A549 (cell line): ENCODE data around the gene MTO1. TPM values are rescaled to one million over a fixed set of nuclear protein-coding genes. Genes with fewer than 3 reads are reported as not detected.

ENCODE experiments used
- ATAC-seq, 2 experiments: fragments of 200-7000 bp in 1 of 2; fragments of >200 bp in 1 of 2; cut with Nextera tagmentation in 1 of 2; cut with Tn5 transposase in 1 of 2; 3 replicates each; pipeline versions ENCODE4 v1.8.0 to v1.9.1; 2018 to 2020; ENCODE audit warnings: mild to moderate bottlenecking in 1 of 2, moderate library complexity in 1 of 2
- CTCF ChIA-PET: fragments of 300-600 bp; sonication (Branson Sonifier 250); formaldehyde crosslinking; extraction: SDS; loops from one replicate; lab custom pipeline; 2021; ENCODE audit warnings: antibody characterized with exemption, inconsistent platforms; lab: Yijun Ruan, JAX
- POLR2A ChIA-PET: fragments of 350-600 bp; formaldehyde crosslinking; extraction: SDS; loops from one replicate; lab custom pipeline; 2021; ENCODE audit warnings: antibody characterized with exemption, inconsistent platforms; lab: Yijun Ruan, JAX
- DNase-seq, 2 experiments: peaks; one replicate each; pipeline versions ENCODE4 v3.0.0 to v3.0.0-alpha.2; 2011 to 2016; ENCODE audit warnings: low read depth in 1 of 2, low spot score in 1 of 2
- FAIRE-seq: peaks from 2 replicates; lab custom pipeline; 2011; peaks lifted over from hg19 to GRCh38; lab: Jason Lieb, UNC
- H3K27ac ChIP-seq, 2 experiments: fragments of >200 bp; sonication (Bioruptor Twin); formaldehyde crosslinking; 3 replicates each; pipeline ENCODE4 v1.5.1; 2016 to 2017
- H3K4me1 ChIP-seq: fragments of >200 bp; sonication (Bioruptor Twin); formaldehyde crosslinking; 3 replicates; pipeline ENCODE4 v1.6.1; 2016
- H3K4me2 ChIP-seq: fragments of >200 bp; sonication (Bioruptor Twin); formaldehyde crosslinking; 3 replicates; pipeline ENCODE4 v1.6.1; 2016
- H3K4me3 ChIP-seq: fragments of >200 bp; sonication (Bioruptor Twin); formaldehyde crosslinking; 3 replicates; pipeline ENCODE4 v1.5.1; 2016
- H3K9me3 ChIP-seq: fragments of >200 bp; sonication (Bioruptor Twin); formaldehyde crosslinking; 3 replicates; pipeline ENCODE4 v1.6.1; 2016
- CBX8 ChIP-seq: fragments of 200-600 bp; sonication (generic); IDR thresholded peaks from 2 replicates; pipeline ENCODE4 v1.6.1; 2016
- CEBPB ChIP-seq, 2 experiments: fragments of >200 bp in 1 of 2; sonication (Bioruptor Twin) in 1 of 2; formaldehyde crosslinking in 1 of 2; IDR thresholded peaks; 2 replicates each; pipeline ENCODE4 v1.6.1; 2012 to 2016
- E2F6 ChIP-seq: IDR thresholded peaks from 2 replicates; pipeline ENCODE4 v1.6.1; 2012; ENCODE audit warnings: low read depth, borderline replicate concordance
- EHF ChIP-seq: fragments of 250-450 bp; sonication (Bioruptor Pico); IDR thresholded peaks from 2 replicates; pipeline ENCODE4 v1.5.0; 2020; ENCODE audit warnings: mild to moderate bottlenecking
- ELK1 ChIP-seq: fragments of 150-350 bp; IDR thresholded peaks from 2 replicates; pipeline ENCODE4 v1.6.1; 2014; ENCODE audit warnings: low read depth, mild to moderate bottlenecking, low read length
- ESRRA ChIP-seq: fragments of 150-350 bp; IDR thresholded peaks from 2 replicates; pipeline ENCODE4 v1.6.1; 2014; ENCODE audit warnings: mild to moderate bottlenecking, low read length, borderline replicate concordance
- FOSB ChIP-seq: fragments of 250-450 bp; sonication (Bioruptor Pico); IDR thresholded peaks from 2 replicates; pipeline ENCODE4 v1.5.0; 2020; ENCODE audit warnings: mild to moderate bottlenecking, moderate library complexity
- FOSL2 ChIP-seq, 2 experiments: fragments of 450-650 bp in 1 of 2; fragments of >200 bp in 1 of 2; sonication (Bioruptor Twin) in 1 of 2; formaldehyde crosslinking; IDR thresholded peaks; 2 replicates each; pipeline versions ENCODE4 v1.5.0 to v1.6.1; 2016 to 2020; ENCODE audit warnings: mild to moderate bottlenecking in 1 of 2, moderate library complexity in 1 of 2
- GATA3 ChIP-seq: IDR thresholded peaks from 2 replicates; pipeline ENCODE4 v1.6.1; 2012; ENCODE audit warnings: borderline replicate concordance
- HDAC2 ChIP-seq: fragments of 200-600 bp; sonication (generic); IDR thresholded peaks from 2 replicates; pipeline ENCODE4 v1.6.1; 2016
- HEYL ChIP-seq: fragments of 250-450 bp; sonication (Bioruptor Pico); IDR thresholded peaks from 2 replicates; pipeline ENCODE4 v1.8.0; 2021; ENCODE audit warnings: mild to moderate bottlenecking, moderate library complexity
- HOXB5 ChIP-seq: fragments of 250-450 bp; sonication (Bioruptor Pico); IDR thresholded peaks from 2 replicates; pipeline ENCODE4 v1.5.0; 2020; ENCODE audit warnings: mild to moderate bottlenecking, moderate library complexity
- JUNB ChIP-seq: fragments of >200 bp; sonication (Bioruptor Twin); formaldehyde crosslinking; IDR thresholded peaks from 2 replicates; pipeline ENCODE4 v1.6.1; 2016
- KDM5A ChIP-seq: fragments of 200-600 bp; sonication (generic); IDR thresholded peaks from 2 replicates; pipeline ENCODE4 v1.6.1; 2016; ENCODE audit warnings: antibody characterized with exemption, mild to moderate bottlenecking
- MAFK ChIP-seq: fragments of 450-650 bp; IDR thresholded peaks from 2 replicates; pipeline ENCODE4 v1.6.1; 2014; ENCODE audit not compliant: partially characterized antibody
- MAZ ChIP-seq: fragments of 150-350 bp; IDR thresholded peaks from 2 replicates; pipeline ENCODE4 v1.6.1; 2014; ENCODE audit warnings: antibody characterized with exemption, low read depth, low read length, borderline replicate concordance
- MYC ChIP-seq: IDR thresholded peaks from 2 replicates; pipeline ENCODE4 v1.6.1; 2012; ENCODE audit warnings: mild to moderate bottlenecking, inconsistent platforms, low read length, improper control_type of control experiment, borderline replicate concordance
- NFE2L2 ChIP-seq: fragments of 150-350 bp; conservative IDR thresholded peaks from 2 replicates; pipeline ENCODE4 v1.6.1; 2014; ENCODE audit warnings: low read length
- NPAS2 ChIP-seq: fragments of 250-450 bp; sonication (Bioruptor Pico); IDR thresholded peaks from 2 replicates; pipeline ENCODE4 v1.8.0; 2022; ENCODE audit warnings: mild to moderate bottlenecking, moderate library complexity, borderline replicate concordance
- NR3C1 ChIP-seq: fragments of >200 bp; sonication (Bioruptor Twin); formaldehyde crosslinking; IDR thresholded peaks from 3 replicates; pipeline ENCODE4 v1.6.1; 2017
- PBX3 ChIP-seq: IDR thresholded peaks from 2 replicates; pipeline ENCODE4 v1.6.1; 2012
- PHF8 ChIP-seq: fragments of 200-600 bp; sonication (generic); IDR thresholded peaks from 2 replicates; pipeline ENCODE4 v1.6.1; 2016; ENCODE audit warnings: low read depth, mild to moderate bottlenecking, antibody characterized with exemption, moderate library complexity, borderline replicate concordance
- POLR2AphosphoS2 ChIP-seq: conservative IDR thresholded peaks from 2 replicates; pipeline ENCODE4 v1.6.1; 2012; ENCODE audit warnings: low read length, improper control_type of control experiment, inconsistent platforms
- RAD21 ChIP-seq, 2 experiments: fragments of >200 bp in 1 of 2; sonication (Bioruptor Twin) in 1 of 2; formaldehyde crosslinking in 1 of 2; IDR thresholded peaks in 1 of 2; conservative IDR thresholded peaks in 1 of 2; 2 replicates in 1 of 2; 3 replicates in 1 of 2; pipeline ENCODE4 v1.6.1; 2012 to 2018; ENCODE audit warnings: inconsistent platforms in 1 of 2
- RCOR1 ChIP-seq: fragments of 150-350 bp; IDR thresholded peaks from 2 replicates; pipeline ENCODE4 v1.6.1; 2014; ENCODE audit warnings: antibody characterized with exemption, low read length, low read depth
- REST ChIP-seq: fragments of 200-600 bp; sonication (generic); IDR thresholded peaks from 2 replicates; pipeline ENCODE4 v1.6.1; 2016; ENCODE audit warnings: antibody characterized with exemption, mild to moderate bottlenecking, moderate library complexity
- RFX5 ChIP-seq: fragments of 450-650 bp; IDR thresholded peaks from 2 replicates; pipeline ENCODE4 v1.7.1; 2014; ENCODE audit warnings: antibody characterized with exemption, mild to moderate bottlenecking, moderate library complexity
- RNF2 ChIP-seq: fragments of 200-600 bp; sonication (generic); IDR thresholded peaks from 2 replicates; pipeline ENCODE4 v1.6.1; 2016; ENCODE audit warnings: low read depth, mild to moderate bottlenecking, antibody characterized with exemption, moderate library complexity, borderline replicate concordance
- SMC3 ChIP-seq: fragments of >200 bp; sonication (Bioruptor Twin); formaldehyde crosslinking; IDR thresholded peaks from 3 replicates; pipeline ENCODE4 v1.6.1; 2018; ENCODE audit warnings: inconsistent platforms
- SREBF2 ChIP-seq: fragments of 450-650 bp; IDR thresholded peaks from 2 replicates; pipeline ENCODE4 v1.6.1; 2014; ENCODE audit warnings: mild to moderate bottlenecking, moderate library complexity
- TFCP2L1 ChIP-seq: fragments of 250-450 bp; sonication (Bioruptor Pico); IDR thresholded peaks from 2 replicates; pipeline ENCODE4 v1.5.0; 2021; ENCODE audit warnings: mild to moderate bottlenecking
- TP53 ChIP-seq: fragments of 250-450 bp; sonication (Bioruptor Pico); IDR thresholded peaks from 2 replicates; pipeline ENCODE4 v1.5.0; 2021; ENCODE audit warnings: mild to moderate bottlenecking, moderate library complexity
- ZFP36 ChIP-seq: fragments of 450-650 bp; IDR thresholded peaks from 2 replicates; pipeline ENCODE4 v1.6.1; 2014; ENCODE audit warnings: borderline replicate concordance; ENCODE audit not compliant: partially characterized antibody
- ZNF302 ChIP-seq: fragments of 250-450 bp; sonication (Bioruptor Pico); IDR thresholded peaks from 2 replicates; pipeline ENCODE4 v1.9.0; 2021; ENCODE audit warnings: inconsistent platforms, mild to moderate bottlenecking, moderate library complexity
- ZSCAN20 ChIP-seq: fragments of 250-450 bp; sonication (Bioruptor Pico); IDR thresholded peaks from 2 replicates; pipeline ENCODE4 v1.8.0; 2022; ENCODE audit warnings: mild to moderate bottlenecking, moderate library complexity
- WGBS: methylation state at CpG from one replicate; pipeline ENCODE4 v1.1.6; 2017; ENCODE audit errors: missing lambda C conversion rate; 5-methylcytosine and 5-hydroxymethylcytosine counted together
- polyA plus RNA-seq, 4 experiments: library from polyadenylated mRNA; depleted of rRNA in 3 of 4; stranded (reverse); fragments of >200 nt; fragmentation: RNase III in 1 of 4; extraction: RNeasy Plus Mini Kit Qiagen cat#74134 plus additional on column Dnase treatment in 1 of 4; gene quantifications; 2 replicates in 3 of 4; 3 replicates in 1 of 4; pipeline ENCODE4 v1.2.3, GENCODE V29; 2011 to 2017

Gene MTO1
- polyA plus RNA-seq, 2 of the 4 experiments (the other 2 are of a cell fraction): 12.8 to 19.9 TPM

- POLR2A ChIA-PET: interaction anchor here (0.7 to 5.2 kb wide), 5 partner anchors 43 to 131 kb away, joined by 3 to 115 read pairs (median 4); no protein-coding TSS in a partner anchor
- Histone ChIP-seq H3K27ac (peak overlapping the region; percentile 94 to 99), H3K4me3 (peak overlapping the region; percentile 79), H3K4me1 (peaks cover 16% of the 10 kb centered on the region), H3K4me2 (peak overlapping the region; percentile 84), H3K9me3 (no peaks in the 10 kb centered on the region)
- WGBS: 3% methylated on average over 21 of the region's 50 CpGs
- FAIRE-seq (no peak), ATAC-seq (peak; percentile 38 to 52), DNase-seq (peak in 1 of 2 experiments; percentile 84)
- CTCF ChIA-PET: interaction anchor here (1.4 to 6.1 kb wide), 6 partner anchors 57 to 152 kb away, joined by 3 to 40 read pairs (median 8); partner anchors contain the start of gene SLC17A5
- TF ChIP-seq FOSL2 (IDR thresholded peaks at IDR 0.05) (no peak), FOSL2 (CRISPR knock-in tag; IDR thresholded peaks at IDR 0.05) (no peak), TP53 (no peak), ZNF302 (no peak), RFX5 (no peak), HEYL (CRISPR knock-in tag) (no peak), PHF8 (peak; percentile 52; the same call in 1 of the 2 replicates), NFE2L2 (no peak), ELK1 (no peak), GATA3 (no peak), CEBPB (IDR thresholded peaks at IDR 0.05) (no peak), CBX8 (no peak), HDAC2 (no peak), REST (no peak), MYC (0 out of 2 replicates have a peak, but pooled peaks have one; percentile 49), NPAS2 (CRISPR knock-in tag) (no peak), SREBF2 (no peak), HOXB5 (CRISPR knock-in tag) (0 out of 2 replicates have a peak, but pooled peaks have one; percentile 28), EHF (CRISPR knock-in tag) (no peak), ZSCAN20 (CRISPR knock-in tag) (no peak), PBX3 (no peak), ZFP36 (no peak), KDM5A (no peak), TFCP2L1 (CRISPR knock-in tag) (no peak), SMC3 (peak; percentile 28; the same call in 1 of the 3 replicates), MAFK (no peak), E2F6 (0 out of 2 replicates have a peak, but pooled peaks have one; percentile 42), ESRRA (no peak), RNF2 (no peak), MAZ (no peak), NR3C1 (no peak), RCOR1 (no peak), POLR2AphosphoS2 (no peak), FOSB (CRISPR knock-in tag) (no peak), RAD21 (conservative IDR thresholded peaks at IDR 0.05 in 1 of 2, IDR thresholded peaks at IDR 0.05 in 1 of 2) (0 out of 5 replicates have a peak, but pooled peaks of 1 of the 2 experiments have one; percentile 27), JUNB (no peak)
Observed at GRCh38 chr6:73523434-73524123, 62.0 kb downstream of the MTO1 start.
